K562 (cell line): ENCODE measurements around the gene SLC36A1. TPM values are rescaled to one million over a fixed set of nuclear protein-coding genes. Genes with fewer than 3 reads are reported as not detected.
A peak's percentile ranks its signal among the peaks of the same experiment; 100 is the strongest.

ENCODE experiments used
- ATAC-seq: fragments of 200-7000 bp; cut with Tn5 transposase; 3 replicates; pipeline ENCODE4 v1.9.1; 2020; ENCODE audit warnings: moderate library complexity
- BruUV-seq: library from RNA; stranded (reverse); fragments of 400-500 nt; replicated peaks from 2 replicates; lab custom pipeline; 2021; lab: Mats Ljungman, UMichigan
- CTCF ChIA-PET: fragments of 300-600 bp; formaldehyde crosslinking; extraction: SDS; loops from one replicate; lab custom pipeline; 2021; ENCODE audit warnings: low intra/inter-chr PET ratio; lab: Yijun Ruan, JAX
- POLR2A ChIA-PET: fragments of 300-600, 350-650 bp; sonication (Branson Sonifier 250); formaldehyde crosslinking; extraction: SDS; loops from one replicate; lab custom pipeline; 2021; ENCODE audit warnings: antibody characterized with exemption, inconsistent platforms; lab: Yijun Ruan, JAX
- DNase-seq, 4 experiments: peaks; one replicate each; pipeline versions ENCODE4 v3.0.0 to v3.0.0-alpha.2; 2011 to 2018; ENCODE audit warnings: low spot score in 3 of 4, mixed read lengths in 3 of 4; ENCODE audit errors: extremely low read depth in 1 of 4
- FAIRE-seq: peaks from 2 replicates; lab custom pipeline; 2011; peaks lifted over from hg19 to GRCh38; lab: Jason Lieb, UNC
- H2AFZ ChIP-seq: 2 replicates; pipeline ENCODE4 v1.6.0; 2011; ENCODE audit warnings: low read depth, low read length, control low read depth, inconsistent platforms
- H3K27ac ChIP-seq: fragments of 200-600 bp; 3 replicates; pipeline ENCODE4 v1.8.0; 2011; ENCODE audit warnings: low read depth, mild to moderate bottlenecking, control low read depth, inconsistent platforms, low read length, moderate library complexity, mixed read lengths; ENCODE audit errors: extremely low read depth
- H3K27me3 ChIP-seq, 2 experiments: fragments of 300-600 bp in 1 of 2; 2 replicates in 1 of 2; 3 replicates in 1 of 2; pipeline versions ENCODE4 v1.6.0 to v1.8.0; 2011; ENCODE audit warnings: inconsistent platforms in 2 of 2, low read length in 2 of 2, mild to moderate bottlenecking in 1 of 2, mixed read lengths in 1 of 2, moderate library complexity in 1 of 2; ENCODE audit not compliant: control insufficient read depth in 2 of 2, insufficient read depth in 2 of 2
- H3K36me3 ChIP-seq: fragments of 300-600 bp; 3 replicates; pipeline ENCODE4 v1.8.0; 2011; ENCODE audit warnings: mild to moderate bottlenecking, low read length, inconsistent platforms; ENCODE audit not compliant: control insufficient read depth, insufficient read depth
- H3K4me1 ChIP-seq, 2 experiments: fragments of 200-600 bp in 1 of 2; replicated peaks in 1 of 2; 2 replicates in 1 of 2; 3 replicates in 1 of 2; pipeline versions ENCODE4 v1.5.1 to v1.8.0; 2011; ENCODE audit warnings: inconsistent platforms in 2 of 2, low read length in 2 of 2, mild to moderate bottlenecking in 1 of 2, mixed read lengths in 1 of 2, moderate library complexity in 1 of 2; ENCODE audit not compliant: control insufficient read depth in 2 of 2, insufficient read depth in 2 of 2
- H3K4me2 ChIP-seq: 2 replicates; pipeline ENCODE4 v1.6.1; 2011; ENCODE audit warnings: low read length, control low read depth, inconsistent platforms, mixed read lengths; ENCODE audit not compliant: insufficient read depth
- H3K4me3 ChIP-seq: fragments of 200-600 bp; sonication (generic), shearing (Covaris generic); 2 replicates; pipeline ENCODE4 v1.5.1; 2016; ENCODE audit warnings: control low read depth, inconsistent platforms
- H3K79me2 ChIP-seq: fragments of 200-600 bp; 3 replicates; pipeline ENCODE4 v1.8.0; 2011; ENCODE audit warnings: low read length, inconsistent platforms; ENCODE audit not compliant: control insufficient read depth, insufficient read depth
- H3K9ac ChIP-seq, 2 experiments: 2 replicates each; pipeline versions ENCODE4 v1.6.0 to v1.6.1; 2011; ENCODE audit warnings: low read depth in 2 of 2, low read length in 2 of 2, control low read depth in 1 of 2, inconsistent platforms in 1 of 2, mild to moderate bottlenecking in 1 of 2, mixed read lengths in 1 of 2; ENCODE audit not compliant: insufficient read depth in 1 of 2
- H3K9me1 ChIP-seq: one replicate; pipeline ENCODE4 v1.6.0; 2011; ENCODE audit warnings: inconsistent platforms, mild to moderate bottlenecking, low read length, moderate library complexity; ENCODE audit not compliant: control insufficient read depth, insufficient read depth
- H3K9me3 ChIP-seq: replicated peaks from 2 replicates; pipeline ENCODE4 v1.5.1; 2011; ENCODE audit warnings: low read depth, low read length, inconsistent platforms; ENCODE audit not compliant: control insufficient read depth, insufficient read depth
- H4K20me1 ChIP-seq: replicated peaks from 2 replicates; pipeline ENCODE4 v1.6.1; 2011; ENCODE audit warnings: low read length, inconsistent platforms, mixed read lengths; ENCODE audit not compliant: control insufficient read depth, insufficient read depth
- ATF1 ChIP-seq, 2 experiments: fragments of 450-650 bp in 1 of 2; IDR thresholded peaks; 2 replicates each; pipeline ENCODE4 v1.6.1; 2016; ENCODE audit warnings: missing compliant biosample characterization in 1 of 2, missing genetic modification characterization in 1 of 2
- ATF7 ChIP-seq: fragments of 450-650 bp; IDR thresholded peaks from 2 replicates; pipeline ENCODE4 v1.7.1; 2014; ENCODE audit warnings: mild to moderate bottlenecking, moderate library complexity
- C11orf30 ChIP-seq: fragments of 450-650 bp; IDR thresholded peaks from 2 replicates; pipeline ENCODE4 v1.6.1; 2016; ENCODE audit warnings: low read depth, mild to moderate bottlenecking
- CEBPG ChIP-seq, 3 experiments: fragments of 200-800 bp in 1 of 3; sonication (Bioruptor generic) in 1 of 3; sonication (generic) in 1 of 3; formaldehyde crosslinking in 1 of 3; IDR thresholded peaks in 2 of 3; conservative IDR thresholded peaks in 1 of 3; 2 replicates each; pipeline versions ENCODE4 v1.6.1 to v1.8.0; 2016 to 2022; ENCODE audit warnings: missing compliant biosample characterization in 2 of 3, missing genetic modification characterization in 2 of 3, mild to moderate bottlenecking in 1 of 3, missing genetic modification reagents in 1 of 3
- GATAD2A ChIP-seq: fragments of 450-650 bp; IDR thresholded peaks from 2 replicates; pipeline ENCODE4 v1.6.1; 2017
- JUNB ChIP-seq: fragments of 450-650 bp; formaldehyde crosslinking; conservative IDR thresholded peaks from 2 replicates; pipeline ENCODE4 v1.4.0; 2020; ENCODE audit warnings: mild to moderate bottlenecking
- JUND ChIP-seq, 2 experiments: IDR thresholded peaks; 2 replicates in 1 of 2; 3 replicates in 1 of 2; pipeline ENCODE4 v1.6.1; 2011; ENCODE audit warnings: borderline replicate concordance in 2 of 2, low read depth in 2 of 2, low read length in 2 of 2, improper control_type of control experiment in 1 of 2, missing biosample characterization in 1 of 2, missing genetic modification characterization in 1 of 2, missing genetic modification reagents in 1 of 2
- POU5F1 ChIP-seq: fragments of 150-350 bp; IDR thresholded peaks from 2 replicates; pipeline ENCODE4 v1.6.1; 2014; ENCODE audit warnings: borderline replicate concordance, low read length, low read depth, mild to moderate bottlenecking; ENCODE audit not compliant: partially characterized antibody
- RBM17 ChIP-seq: fragments of 200-400 bp; formaldehyde crosslinking; IDR thresholded peaks from 2 replicates; pipeline ENCODE4 v1.6.1; 2017; ENCODE audit warnings: low read depth, mild to moderate bottlenecking, low read length, borderline replicate concordance
- TBP ChIP-seq: optimal IDR thresholded peaks from 2 replicates; pipeline ENCODE3; 2011; ENCODE audit warnings: low read depth, low read length, improper control_type of control experiment
- ZBTB17 ChIP-seq: fragments of 450-650 bp; formaldehyde crosslinking; IDR thresholded peaks from 2 replicates; pipeline ENCODE4 v1.4.0; 2020; ENCODE audit warnings: mild to moderate bottlenecking
- ZNF324 ChIP-seq: fragments of 250-450 bp; sonication (Bioruptor Pico); IDR thresholded peaks from 2 replicates; pipeline ENCODE4 v1.4.0; 2020; ENCODE audit warnings: mild to moderate bottlenecking
- ZNF77 ChIP-seq: fragments of 250-450 bp; sonication (Bioruptor Pico); IDR thresholded peaks from 2 replicates; pipeline ENCODE4 v1.5.0; 2020
- WGBS: fragments of 100-300 bp; shearing (Covaris generic); methylation state at CpG from one replicate; pipeline ENCODE4 v1.1.6; 2016; ENCODE audit warnings: low coverage, mixed read lengths; ENCODE audit not compliant: insufficient coverage; ENCODE audit errors: missing lambda C conversion rate; 5-methylcytosine and 5-hydroxymethylcytosine counted together
- in situ Hi-C: fragments of 300-500 bp; cut with MboI; formaldehyde crosslinking; loops from 4 replicates; pipeline ENCODE4 v1.15.0; 2018; ENCODE audit warnings: inconsistent platforms, mixed read lengths
- intact Hi-C: fragments of 100-400 bp; cut with micrococcal nuclease; formaldehyde crosslinking; loops from 2 replicates; pipeline ENCODE4 v1.14.2; 2022
- polyA plus RNA-seq, 8 experiments: library from polyadenylated mRNA; depleted of rRNA in 4 of 8; stranded (reverse) in 5 of 8; unstranded in 3 of 8; fragments of >200 nt; fragmentation: Nextera tagmentation in 2 of 8; fragmentation: Illumina TruSeq in 1 of 8; extraction: Ambion mirVana in 2 of 8; extraction: Trizol in 1 of 8; gene quantifications; 2 replicates each; pipeline versions ENCODE4 v1.2.1 to v1.2.3, GENCODE V29; 2011 to 2014; ENCODE audit warnings: inconsistent platforms in 1 of 8, missing spikeins in 1 of 8
- total RNA-seq, 7 experiments: library from RNA; depleted of rRNA in 6 of 7; stranded (reverse); fragments of >200 nt in 6 of 7; fragmentation: Illumina TruSeq in 2 of 7; extraction: Trizol in 2 of 7; gene quantifications; 2 replicates each; pipeline versions ENCODE4 v1.2.1 to v1.2.3, GENCODE V29; 2011 to 2021; ENCODE audit warnings: low replicate concordance in 1 of 7
- TF ChIP-seq, protein P1 (sequence below), 2 experiments: fragments of 450-650 bp in 1 of 2; sonication (generic) in 1 of 2; formaldehyde crosslinking in 1 of 2; IDR thresholded peaks in 1 of 2; conservative IDR thresholded peaks in 1 of 2; 2 replicates each; pipeline versions ENCODE4 v1.6.1 to v1.8.1; 2016 to 2023; ENCODE audit warnings: mild to moderate bottlenecking in 2 of 2, moderate library complexity in 2 of 2, inconsistent platforms in 1 of 2, missing genetic modification reagents in 1 of 2

The SLC36A1 gene
- total and polyA plus RNA-seq, 9 of the 15 experiments (the other 6 are each of a cell fraction or from before 2014, with no cell fraction given), result 1.6 to 8.4 (median 4.6) TPM

- Histone ChIP-seq H3K9me1 (no peaks in the 10 kb centered on the region), H3K27ac (no peak overlapping the region), H3K36me3 (no peaks in the 10 kb centered on the region), H3K27me3 (peaks cover 6 to 16% of the 10 kb centered on the region in 2 experiments; a peak in 3 of 5 replicates), H3K4me1 (no peaks in the 10 kb centered on the region; a peak in 1 of 5 replicates), H3K4me2 (no peak overlapping the region), H3K9me3 (no peaks in the 10 kb centered on the region), H3K79me2 (no peaks in the 10 kb centered on the region), H2AFZ (no peak overlapping the region), H3K9ac (no peak overlapping the region), H4K20me1 (no peaks in the 10 kb centered on the region; the same call in 1 of the 2 replicates), H3K4me3 (no peak overlapping the region)
- intact Hi-C loops, result no loop called here
- 3% methylated on average over 7 of the region's 7 CpGs for WGBS
- DNase-seq (no peak), ATAC-seq (no peak), FAIRE-seq (no peak)
- CTCF ChIA-PET, result no interaction called here
- POLR2A ChIA-PET, result interaction anchor here (1.0 kb wide), 1 partner anchor 16 kb away, joined by 3 read pairs; no protein-coding TSS in a partner anchor
- no TSS peak for BruUV-seq
- in situ Hi-C loops, result loop anchor here (10.0 kb wide), 1 partner anchor 404 kb away; no protein-coding TSS in a partner anchor
- TF ChIP-seq ZNF324 (CRISPR knock-in tag) (no peak), GATAD2A (no peak), POU5F1 (no peak), ZBTB17 (CRISPR knock-in tag) (no peak), C11orf30 (no peak), ATF1 (CRISPR knock-in tag; IDR thresholded peaks at IDR 0.05) (no peak), ATF1 (tag; IDR thresholded peaks at IDR 0.05) (0 out of 2 replicates have a peak, but pooled peaks have one; percentile 27), CEBPG (CRISPR knock-in tag; IDR thresholded peaks at IDR 0.05) (no peak), CEBPG (tag; conservative IDR thresholded peaks at IDR 0.05 in 1 of 2, IDR thresholded peaks at IDR 0.05 in 1 of 2) (no peak), ZNF77 (CRISPR knock-in tag) (no peak), TBP (no peak), ATF7 (peak; percentile 59; the same call in 1 of the 2 replicates), RBM17 (no peak), JUNB (CRISPR knock-in tag) (peak; percentile 66), JUND (IDR thresholded peaks at IDR 0.05; ENCODE audit: borderline replicate concordance, low read depth, low read length) (no peak), JUND (tag; IDR thresholded peaks at IDR 0.05; ENCODE audit: borderline replicate concordance, low read depth, low read length) (peak; percentile 35; the same call in 1 of the 3 replicates)
- TF ChIP-seq, protein P1, sequence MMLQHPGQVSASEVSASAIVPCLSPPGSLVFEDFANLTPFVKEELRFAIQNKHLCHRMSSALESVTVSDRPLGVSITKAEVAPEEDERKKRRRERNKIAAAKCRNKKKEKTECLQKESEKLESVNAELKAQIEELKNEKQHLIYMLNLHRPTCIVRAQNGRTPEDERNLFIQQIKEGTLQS (IDR thresholded peaks at IDR 0.05), result peak; percentile 75
- TF ChIP-seq, protein P1 (CRISPR knock-in tag; conservative IDR thresholded peaks at IDR 0.05), result no peak
Measured at GRCh38 chr5:151528996-151529395, 81.6 kb downstream of the SLC36A1 start.
